HEK293T (cell line): Measurements from ENCODE around the gene RAPGEF6.
A peak's percentile ranks its signal among the peaks of the same experiment; 100 is the strongest.
"Not testable (repeated sequence)": the region's sequence is repeated elsewhere in the genome, so short reads cannot be mapped to it uniquely, and the experiment has no call there.

ENCODE experiments used
- CTCF ChIA-PET: fragments of 350-600 bp; formaldehyde crosslinking; extraction: SDS; loops from one replicate; lab custom pipeline; 2021; ENCODE audit warnings: antibody characterized with exemption, inconsistent platforms; lab: Yijun Ruan, JAX
- POLR2A ChIA-PET: fragments of 350-600 bp; formaldehyde crosslinking; extraction: SDS; loops from one replicate; lab custom pipeline; 2020; ENCODE audit warnings: antibody characterized with exemption, inconsistent platforms; lab: Yijun Ruan, JAX
- DNase-seq: peaks from one replicate; pipeline ENCODE4 v3.0.0; 2012; ENCODE audit warnings: mixed read lengths; ENCODE audit errors: extremely low spot score
- ARNT ChIP-seq: fragments of 450-650 bp; IDR thresholded peaks from 2 replicates; pipeline ENCODE4 v1.6.1; 2017; ENCODE audit warnings: mild to moderate bottlenecking
- BHLHE40 ChIP-seq: fragments of 450-650 bp; IDR thresholded peaks from 2 replicates; pipeline ENCODE4 v1.6.1; 2016; ENCODE audit warnings: mild to moderate bottlenecking, moderate library complexity, borderline replicate concordance
- CTBP1 ChIP-seq: fragments of 450-650 bp; IDR thresholded peaks from 2 replicates; pipeline ENCODE4 v1.6.1; 2016; ENCODE audit warnings: borderline replicate concordance
- ELF4 ChIP-seq: fragments of 450-650 bp; IDR thresholded peaks from 2 replicates; pipeline ENCODE4 v1.6.1; 2017; ENCODE audit warnings: antibody characterized with exemption
- FOXA1 ChIP-seq: fragments of 450-650 bp; IDR thresholded peaks from 2 replicates; pipeline ENCODE4 v1.6.1; 2016; ENCODE audit warnings: mild to moderate bottlenecking
- FOXK2 ChIP-seq: fragments of 450-650 bp; IDR thresholded peaks from 2 replicates; pipeline ENCODE4 v1.6.1; 2016; ENCODE audit warnings: mild to moderate bottlenecking
- FOXM1 ChIP-seq: fragments of 450-650 bp; IDR thresholded peaks from 2 replicates; pipeline ENCODE4 v1.6.1; 2017; ENCODE audit warnings: mild to moderate bottlenecking, borderline replicate concordance
- HDGF ChIP-seq: fragments of 450-650 bp; IDR thresholded peaks from 2 replicates; pipeline ENCODE4 v1.6.1; 2017; ENCODE audit warnings: antibody characterized with exemption, borderline replicate concordance
- L3MBTL2 ChIP-seq: fragments of 450-650 bp; conservative IDR thresholded peaks from 2 replicates; pipeline ENCODE4 v1.6.1; 2016; ENCODE audit warnings: mild to moderate bottlenecking
- LEF1 ChIP-seq: fragments of 450-650 bp; IDR thresholded peaks from 2 replicates; pipeline ENCODE4 v1.6.1; 2017; ENCODE audit warnings: mild to moderate bottlenecking, borderline replicate concordance
- NFRKB ChIP-seq: fragments of 450-650 bp; IDR thresholded peaks from 2 replicates; pipeline ENCODE4 v1.6.1; 2016; ENCODE audit warnings: mild to moderate bottlenecking, moderate library complexity
- PKNOX1 ChIP-seq: fragments of 450-650 bp; IDR thresholded peaks from 2 replicates; pipeline ENCODE4 v1.6.1; 2016
- SP1 ChIP-seq: fragments of 450-650 bp; IDR thresholded peaks from 2 replicates; pipeline ENCODE4 v1.6.1; 2017
- SUZ12 ChIP-seq: fragments of 450-650 bp; IDR thresholded peaks from 2 replicates; pipeline ENCODE4 v1.6.1; 2016; ENCODE audit warnings: mild to moderate bottlenecking
- TARDBP ChIP-seq: fragments of 450-650 bp; IDR thresholded peaks from 2 replicates; pipeline ENCODE4 v1.6.1; 2016
- ZNF384 ChIP-seq: fragments of 450-650 bp; IDR thresholded peaks from 2 replicates; pipeline ENCODE4 v1.6.1; 2016

Gene RAPGEF6

GRCh38 chr5:131634996-131635683, at the start of gene RAPGEF6:
Gene RAPGEF6, minus strand, starts transcription at chr5:131635229. Its CDS starts 199 bp downstream, at chr5:131635030.
- ChIA-PET CTCF (no interaction called here), POLR2A (interaction anchor here (0.6 to 1.2 kb wide), 6 partner anchors 12 to 162 kb away, joined by 3 to 6 read pairs (median 3); partner anchors contain the start of gene FNIP1)
- TF ChIP-seq L3MBTL2: peak; percentile 49; the same call in 1 of the 2 replicates
- no peak for TF ChIP-seq SP1
- TF ChIP-seq FOXK2: no peak
- no peak for TF ChIP-seq FOXM1
- no peak for TF ChIP-seq ZNF384
- TF ChIP-seq SUZ12: no peak
- TF ChIP-seq ARNT: no peak
- peak; percentile 50 for TF ChIP-seq PKNOX1
- TF ChIP-seq BHLHE40: no peak
- no peak for TF ChIP-seq CTBP1
- no peak for TF ChIP-seq LEF1
- TF ChIP-seq ELF4: peak; percentile 88
- TF ChIP-seq HDGF: no peak
- TF ChIP-seq FOXA1: no peak
- TF ChIP-seq NFRKB: no peak
- TF ChIP-seq TARDBP: peak; percentile 96
- peak; percentile 89 for DNase-seq

GRCh38 chr5:131684595-131684994, 49.6 kb upstream of the RAPGEF6 start:
- CTCF ChIA-PET: no interaction called here

GRCh38 chr5:131684051-131684450, 49.0 kb upstream of the RAPGEF6 start:
- POLR2A ChIA-PET: no interaction called here
- TF ChIP-seq HDGF (no peak), BHLHE40 (no peak), FOXM1 (no peak)
- CTCF ChIA-PET: no interaction called here

More at GRCh38 chr5:131684595-131684994, 49.6 kb upstream of the RAPGEF6 start:
- no peak for TF ChIP-seq FOXA1
- no peak for TF ChIP-seq SUZ12
- no peak for TF ChIP-seq PKNOX1
- POLR2A ChIA-PET: no interaction called here
- no peak for DNase-seq

GRCh38 chr5:131682826-131683225, 47.8 kb upstream of the RAPGEF6 start:
- ChIA-PET POLR2A (no interaction called here), CTCF (no interaction called here)
- DNase-seq: no peak
- TF ChIP-seq SP1 (no peak), FOXK2 (no peak), NFRKB (no peak), BHLHE40 (no peak), PKNOX1 (no peak), ARNT (no peak), TARDBP (no peak), HDGF (no peak), FOXM1 (no peak), CTBP1 (no peak), L3MBTL2 (no peak), FOXA1 (no peak), ZNF384 (no peak), ELF4 (no peak), LEF1 (no peak), SUZ12 (no peak)

More at GRCh38 chr5:131684051-131684450, 49.0 kb upstream of the RAPGEF6 start:
- DNase-seq: no peak

- CTCF ChIA-PET: no interaction called here
- TF ChIP-seq ELF4: no peak
- no peak for DNase-seq
- POLR2A ChIA-PET: no interaction called here
Measured at GRCh38 chr5:131682175-131682574, 47.1 kb upstream of the RAPGEF6 start.

GRCh38 chr5:131679911-131680310, 44.9 kb upstream of the RAPGEF6 start:
- ChIA-PET CTCF (no interaction called here), POLR2A (no interaction called here)
- no peak for DNase-seq
- TF ChIP-seq SUZ12 (no peak), FOXA1 (no peak), FOXK2 (no peak)

GRCh38 chr5:131678273-131678672, 43.2 kb upstream of the RAPGEF6 start:
- DNase-seq, POLR2A ChIA-PET: not testable (repeated sequence)
- CTCF ChIA-PET: interaction anchor here (0.7 kb wide), 1 partner anchor 13 kb away, joined by 3 read pairs; no protein-coding TSS in a partner anchor
